Activated naive CD4-positive, alpha-beta T cell treated with anti-CD3 and anti-CD28 coated beads for 36 hours (primary cell): ENCODE data around the gene IRF3. TPM values are rescaled to one million over a fixed set of nuclear protein-coding genes. Genes with fewer than 3 reads are reported as not detected.
A peak's percentile ranks its signal among the peaks of the same experiment; 100 is the strongest.

Source experiments
- CTCF ChIA-PET: fragments of 350-600 bp; sonication (Branson Sonifier 250); formaldehyde crosslinking; loops from one replicate; lab custom pipeline; 2021; ENCODE audit warnings: antibody characterized with exemption; lab: Charles Lee
- DNase-seq: peaks from one replicate; pipeline ENCODE4 v3.0.0-alpha.2; 2020
- H3K27ac Mint-ChIP-seq: one replicate; pipeline ENCODE4 v1.8.0; 2021; ENCODE audit warnings: mild to moderate bottlenecking, mixed read lengths
- H3K27me3 Mint-ChIP-seq: one replicate; pipeline ENCODE4 v1.8.0; 2021; ENCODE audit warnings: low read depth, mixed read lengths
- H3K36me3 Mint-ChIP-seq: one replicate; pipeline ENCODE4 v1.8.0; 2021; ENCODE audit warnings: low read depth, mixed read lengths
- H3K4me1 Mint-ChIP-seq: one replicate; pipeline ENCODE4 v1.8.0; 2021; ENCODE audit warnings: low read depth, mixed read lengths
- H3K4me3 Mint-ChIP-seq: one replicate; pipeline ENCODE4 v1.8.0; 2021; ENCODE audit warnings: mild to moderate bottlenecking, moderate library complexity, mixed read lengths
- H3K9me3 Mint-ChIP-seq: one replicate; pipeline ENCODE4 v1.8.0; 2021; ENCODE audit warnings: mixed read lengths
- intact Hi-C: fragments of 100-400 bp; cut with micrococcal nuclease; formaldehyde crosslinking; loops from one replicate; pipeline ENCODE4 v1.15.1; 2023
- total RNA-seq, 2 experiments: library from RNA; stranded (reverse); gene quantifications; one replicate each; pipeline ENCODE4 v1.2.3, GENCODE V29; 2021

The IRF3 gene
- total RNA-seq, 2 experiments from 2014 or later = 85.2 to 97.8 TPM

GRCh38 chr19:49677231-49677900, 11.7 kb upstream of the IRF3 start, which contains the start of gene PRMT1:
PRMT1 (plus strand) TSS chr19:49677271; CDS start chr19:49677281, 10 bp downstream.
- DNase-seq = no peak
- peaks cover 12% of the 10 kb centered on the region for H3K36me3 Mint-ChIP-seq

GRCh38 chr19:49676784-49677230, 11.2 kb upstream of the IRF3 start:
- no peaks in the 10 kb centered on the region for H3K9me3 Mint-ChIP-seq
- H3K4me3 Mint-ChIP-seq = peak overlapping the region; percentile 91
- DNase-seq = peak; percentile 100
- intact Hi-C loops = loop anchor here (1.0 to 2.0 kb wide), 7 partner anchors 12 to 348 kb away; partner anchors contain the start of genes AKT1S1, ALDH16A1, BCL2L12 and IRF3
- no peaks in the 10 kb centered on the region for H3K27me3 Mint-ChIP-seq
- H3K36me3 Mint-ChIP-seq = peaks cover 13% of the 10 kb centered on the region
- peaks cover 29% of the 10 kb centered on the region for H3K4me1 Mint-ChIP-seq
- CTCF ChIA-PET = interaction anchor here (0.5 to 2.2 kb wide), 4 partner anchors 12 to 127 kb away, joined by 3 to 6 read pairs (median 4); partner anchors contain the start of genes ADM5, BCL2L12 and IRF3
- peak overlapping the region; percentile 99 for H3K27ac Mint-ChIP-seq

More at GRCh38 chr19:49677231-49677900, 11.7 kb upstream of the IRF3 start, which contains the start of gene PRMT1:
- peak within 1 kb of the TSS; percentile 91 for H3K4me3 Mint-ChIP-seq
- no peaks in the 10 kb centered on the region for H3K27me3 Mint-ChIP-seq
- intact Hi-C loops = loop anchor here (1.0 to 2.0 kb wide), 4 partner anchors 181 to 348 kb away; partner anchors contain the start of genes AKT1S1, ALDH16A1, RPS11 and TBC1D17
- no peaks in the 10 kb centered on the region for H3K9me3 Mint-ChIP-seq
- H3K27ac Mint-ChIP-seq = peak within 1 kb of the TSS; percentile 99
- CTCF ChIA-PET = interaction anchor here (0.5 to 2.1 kb wide), 7 partner anchors 12 to 207 kb away, joined by 3 to 8 read pairs (median 4); partner anchors contain the start of genes ADM5 and RRAS
- H3K4me1 Mint-ChIP-seq = peaks cover 29% of the 10 kb centered on the region

DNA sequence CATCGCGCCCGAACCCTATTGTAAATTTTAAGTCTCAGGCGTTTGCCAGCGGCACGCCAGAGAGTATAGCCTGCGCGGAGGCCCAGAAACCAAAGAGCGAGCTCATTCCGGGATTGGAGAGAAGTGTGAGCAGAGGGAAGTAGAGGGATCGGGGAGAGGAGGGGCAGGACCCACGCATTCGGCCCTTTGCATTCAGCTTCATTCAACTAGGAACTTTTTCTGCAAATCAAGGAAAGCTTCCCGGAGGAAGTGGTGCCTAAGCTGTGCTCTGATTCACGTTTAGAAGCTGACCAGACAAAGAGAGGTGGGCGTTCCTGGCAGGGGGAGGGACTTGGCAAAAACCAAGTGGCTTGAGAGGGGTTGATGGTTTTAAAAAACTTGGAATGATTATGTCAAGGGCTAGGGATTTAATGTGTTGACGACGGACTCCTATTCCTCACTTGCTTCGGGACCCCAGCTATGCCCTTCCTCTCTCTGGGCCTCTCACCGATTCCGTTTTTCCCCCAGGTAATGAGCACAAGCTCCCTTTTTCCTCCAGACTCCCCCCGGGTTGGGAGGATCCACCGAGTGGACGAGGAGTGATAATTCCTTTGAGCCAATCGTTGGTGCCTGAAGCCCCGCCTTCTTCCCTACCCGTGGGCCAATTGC, 10.6 kb upstream of the IRF3 start:
- CTCF ChIA-PET = interaction anchor here (0.8 to 2.2 kb wide), 3 partner anchors 11 to 126 kb away, joined by 3 to 6 read pairs (median 3); partner anchors contain the start of genes ADM5, BCL2L12 and IRF3
- H3K36me3 Mint-ChIP-seq = peaks cover 13% of the 10 kb centered on the region
- H3K27me3 Mint-ChIP-seq = no peaks in the 10 kb centered on the region
- peak; percentile 55 for DNase-seq
- peak overlapping the region; percentile 99 for H3K27ac Mint-ChIP-seq
- H3K4me3 Mint-ChIP-seq = peak overlapping the region; percentile 91
- no peaks in the 10 kb centered on the region for H3K9me3 Mint-ChIP-seq
- peaks cover 28% of the 10 kb centered on the region for H3K4me1 Mint-ChIP-seq
- intact Hi-C loops = loop anchor here (1.0 to 2.0 kb wide), 5 partner anchors 11 to 223 kb away; partner anchors contain the start of genes AKT1S1, ALDH16A1, BCL2L12 and IRF3

DNA sequence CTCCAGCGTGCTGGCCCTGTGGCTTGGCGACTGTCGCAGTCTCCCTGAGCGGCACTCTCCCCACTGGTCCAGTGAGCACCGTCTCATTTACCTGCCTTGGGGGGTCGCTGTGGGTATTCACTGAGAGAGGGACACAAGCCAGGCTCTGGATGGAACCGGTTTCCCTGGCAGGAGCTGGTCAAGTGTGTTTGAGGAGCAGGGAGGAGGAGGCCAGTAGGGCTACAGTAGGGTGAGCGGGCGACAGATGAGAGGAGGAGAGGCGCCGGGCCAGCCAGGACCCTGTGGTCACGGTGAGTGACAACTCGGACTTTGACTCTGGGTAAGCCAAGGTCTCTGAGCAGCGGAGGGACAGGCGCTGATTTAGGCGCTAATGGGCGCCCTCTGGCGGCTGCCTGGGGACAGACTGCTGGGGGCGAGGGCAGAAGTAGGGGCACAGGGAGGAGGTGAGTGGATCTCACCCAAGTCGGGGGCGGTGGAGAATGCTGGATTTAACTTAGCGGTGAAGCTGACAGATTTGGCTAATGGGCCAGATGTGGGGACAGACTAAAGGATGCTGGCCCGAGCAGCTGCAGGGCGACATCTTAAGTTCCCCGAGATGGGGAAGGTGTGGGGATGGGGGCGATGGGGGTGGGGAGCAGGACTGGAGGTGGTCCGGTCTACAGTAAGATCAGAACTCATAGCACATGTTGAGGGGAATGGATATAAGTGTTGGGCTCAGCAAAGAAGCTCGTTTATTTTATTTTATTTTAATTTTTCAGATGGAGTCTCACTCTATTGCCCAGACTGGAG, 6.7 kb upstream of the IRF3 start:
- no peak overlapping the region for H3K4me3 Mint-ChIP-seq
- peaks cover 12% of the 10 kb centered on the region for H3K4me1 Mint-ChIP-seq
- intact Hi-C loops = loop anchor here (2.0 kb wide), 1 partner anchor 56 kb away; no protein-coding TSS in a partner anchor
- peaks cover 13% of the 10 kb centered on the region for H3K36me3 Mint-ChIP-seq
- peak; percentile 79 for DNase-seq
- no peak overlapping the region for H3K27ac Mint-ChIP-seq
- H3K27me3 Mint-ChIP-seq = no peaks in the 10 kb centered on the region
- H3K9me3 Mint-ChIP-seq = no peaks in the 10 kb centered on the region
- CTCF ChIA-PET = interaction anchor here (0.6 to 2.9 kb wide), 20 partner anchors 9 to 218 kb away, joined by 3 to 13 read pairs (median 4); partner anchors contain the start of genes NOSIP and RRAS

DNA sequence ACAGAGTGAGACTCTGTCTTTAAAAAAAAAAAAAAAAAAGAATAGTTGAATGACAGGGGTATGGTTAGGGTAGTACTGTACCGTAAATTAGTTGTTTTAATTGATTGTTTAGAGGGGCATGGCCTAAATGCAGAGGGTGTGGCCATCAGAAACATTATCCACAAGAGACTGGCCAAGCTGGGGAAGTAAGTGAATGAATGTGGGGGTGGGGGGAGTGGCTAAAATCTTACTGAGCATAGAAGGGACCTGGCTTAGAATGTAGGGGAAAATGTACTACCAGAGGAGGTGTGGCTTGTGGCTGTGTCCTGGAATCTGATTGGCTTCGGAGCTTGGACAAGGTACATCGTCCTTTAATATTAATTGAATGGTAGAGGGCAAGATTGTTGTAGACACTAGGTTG, 3.9 kb upstream of the IRF3 start:
- Mint-ChIP-seq H3K27ac (no peak overlapping the region), H3K4me3 (no peak overlapping the region), H3K4me1 (peaks cover 20% of the 10 kb centered on the region), H3K36me3 (peaks cover 14% of the 10 kb centered on the region), H3K9me3 (no peaks in the 10 kb centered on the region), H3K27me3 (no peaks in the 10 kb centered on the region)
- DNase-seq = no peak
- intact Hi-C loops = no loop called here
- CTCF ChIA-PET = interaction anchor here (1.4 kb wide), 1 partner anchor 166 kb away, joined by 5 read pairs; no protein-coding TSS in a partner anchor

DNA sequence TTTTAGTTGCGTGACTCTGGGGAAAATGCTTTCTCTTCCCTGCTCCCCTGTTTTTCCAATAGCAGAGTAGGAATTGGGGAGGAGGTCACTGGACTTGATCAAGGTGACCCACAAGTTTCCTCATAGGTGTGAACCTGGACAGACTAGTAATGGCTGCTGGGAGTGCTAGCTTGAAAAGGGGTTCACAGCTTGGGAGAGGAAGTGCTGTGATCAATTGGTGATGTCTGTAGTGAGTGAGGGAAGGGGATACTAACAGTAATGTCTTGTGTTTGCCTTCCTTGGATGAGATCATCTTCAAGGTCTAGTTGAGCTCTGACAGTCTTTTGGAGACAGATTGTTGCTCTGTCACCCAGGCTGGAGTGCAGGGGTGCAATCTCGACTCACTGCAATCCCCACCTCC, 1.8 kb upstream of the IRF3 start:
- CTCF ChIA-PET = interaction anchor here (1.4 kb wide), 1 partner anchor 13 kb away, joined by 3 read pairs; no protein-coding TSS in a partner anchor
- H3K27me3 Mint-ChIP-seq = no peaks in the 10 kb centered on the region
- intact Hi-C loops = no loop called here

DNA sequence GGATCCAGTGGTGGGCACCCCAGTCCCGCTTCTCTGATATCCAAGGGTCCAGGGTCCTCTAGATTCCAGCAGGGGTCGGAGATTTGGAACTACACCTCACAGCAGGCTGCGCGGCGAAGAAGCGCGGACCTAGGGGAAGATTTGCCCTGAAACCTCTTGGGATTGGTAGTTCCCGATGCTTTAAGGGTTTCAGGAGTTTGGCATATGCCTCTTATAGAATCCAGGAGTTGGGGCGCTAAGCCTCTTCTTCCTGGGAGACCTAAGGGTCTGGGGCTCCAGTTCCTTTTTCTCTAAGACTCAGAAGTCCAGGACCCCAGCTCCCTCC, 425 bp upstream of the IRF3 start:
- intact Hi-C loops = no loop called here
- CTCF ChIA-PET = interaction anchor here (0.6 kb wide), 1 partner anchor 85 kb away, joined by 3 read pairs; no protein-coding TSS in a partner anchor
- peaks cover 35% of the 10 kb centered on the region for H3K4me1 Mint-ChIP-seq
- peaks cover 20% of the 10 kb centered on the region for H3K36me3 Mint-ChIP-seq
- H3K4me3 Mint-ChIP-seq = peak overlapping the region; percentile 98
- H3K27me3 Mint-ChIP-seq = no peaks in the 10 kb centered on the region
- H3K9me3 Mint-ChIP-seq = no peaks in the 10 kb centered on the region
- DNase-seq = no peak
- peak overlapping the region; percentile 93 for H3K27ac Mint-ChIP-seq

More for the DNA sequence above, 1.8 kb upstream of the IRF3 start:
- Mint-ChIP-seq H3K9me3 (no peaks in the 10 kb centered on the region), H3K27ac (no peak overlapping the region), H3K4me1 (peaks cover 39% of the 10 kb centered on the region), H3K4me3 (peak overlapping the region; percentile 98), H3K36me3 (peaks cover 19% of the 10 kb centered on the region)
- no peak for DNase-seq

- no peak for DNase-seq
- peaks cover 37% of the 10 kb centered on the region for H3K4me1 Mint-ChIP-seq
- intact Hi-C loops = loop anchor here (1.0 kb wide), 4 partner anchors 11 to 211 kb away; partner anchors contain the start of gene RRAS
- CTCF ChIA-PET = interaction anchor here (0.9 to 2.2 kb wide), 3 partner anchors 11 to 53 kb away, joined by 3 to 7 read pairs (median 6); no protein-coding TSS in a partner anchor
- no peaks in the 10 kb centered on the region for H3K9me3 Mint-ChIP-seq
- peak overlapping the region; percentile 98 for H3K4me3 Mint-ChIP-seq
- peak overlapping the region; percentile 93 for H3K27ac Mint-ChIP-seq
- peaks cover 23% of the 10 kb centered on the region for H3K36me3 Mint-ChIP-seq
- no peaks in the 10 kb centered on the region for H3K27me3 Mint-ChIP-seq
Measured at GRCh38 chr19:49665036-49665350, 664 bp downstream of the IRF3 start.

- peak; percentile 97 for DNase-seq
- CTCF ChIA-PET = interaction anchor here (0.9 to 2.2 kb wide), 6 partner anchors 9 to 53 kb away, joined by 3 to 8 read pairs (median 5); no protein-coding TSS in a partner anchor
- Mint-ChIP-seq H3K27ac (peak overlapping the region; percentile 93), H3K4me1 (peaks cover 36% of the 10 kb centered on the region), H3K27me3 (no peaks in the 10 kb centered on the region), H3K4me3 (peak overlapping the region; percentile 98), H3K36me3 (peaks cover 21% of the 10 kb centered on the region), H3K9me3 (no peaks in the 10 kb centered on the region)
- intact Hi-C loops = loop anchor here (1.0 kb wide), 4 partner anchors 12 to 212 kb away; partner anchors contain the start of gene RRAS
Measured at GRCh38 chr19:49664171-49665035, 1.3 kb downstream of the IRF3 start.

GRCh38 chr19:49663224-49663623, 2.4 kb downstream of the IRF3 start:
- H3K27ac Mint-ChIP-seq = peak overlapping the region; percentile 93
- peaks cover 36% of the 10 kb centered on the region for H3K4me1 Mint-ChIP-seq
- intact Hi-C loops = no loop called here
- peaks cover 20% of the 10 kb centered on the region for H3K36me3 Mint-ChIP-seq
- H3K9me3 Mint-ChIP-seq = no peaks in the 10 kb centered on the region
- H3K27me3 Mint-ChIP-seq = no peaks in the 10 kb centered on the region
- CTCF ChIA-PET = interaction anchor here (1.2 to 2.2 kb wide), 4 partner anchors 10 to 20 kb away, joined by 3 to 8 read pairs (median 6); no protein-coding TSS in a partner anchor
- DNase-seq = no peak
- peak overlapping the region; percentile 98 for H3K4me3 Mint-ChIP-seq
